Colon (tissue), 2 donors: Measurements from ENCODE around the gene POU5F1.
"Not testable (repeated sequence)": the region's sequence is repeated elsewhere in the genome, so short reads cannot be mapped to it uniquely, and the experiment has no call there.

Experiments used
- FAIRE-seq: peaks from 2 replicates; lab custom pipeline; 2012; peaks lifted over from hg19 to GRCh38; lab: Jason Lieb, UNC
- donor health status: control.
- donor health status: control.

POU5F1 gene

GRCh38 chr6:31165986-31166385 is 4.5 kb downstream of the POU5F1 start:
- no peak for FAIRE-seq

GRCh38 chr6:31165064-31165832 is 5.2 kb downstream of the POU5F1 start:
- FAIRE-seq, result not testable (repeated sequence)

DNA sequence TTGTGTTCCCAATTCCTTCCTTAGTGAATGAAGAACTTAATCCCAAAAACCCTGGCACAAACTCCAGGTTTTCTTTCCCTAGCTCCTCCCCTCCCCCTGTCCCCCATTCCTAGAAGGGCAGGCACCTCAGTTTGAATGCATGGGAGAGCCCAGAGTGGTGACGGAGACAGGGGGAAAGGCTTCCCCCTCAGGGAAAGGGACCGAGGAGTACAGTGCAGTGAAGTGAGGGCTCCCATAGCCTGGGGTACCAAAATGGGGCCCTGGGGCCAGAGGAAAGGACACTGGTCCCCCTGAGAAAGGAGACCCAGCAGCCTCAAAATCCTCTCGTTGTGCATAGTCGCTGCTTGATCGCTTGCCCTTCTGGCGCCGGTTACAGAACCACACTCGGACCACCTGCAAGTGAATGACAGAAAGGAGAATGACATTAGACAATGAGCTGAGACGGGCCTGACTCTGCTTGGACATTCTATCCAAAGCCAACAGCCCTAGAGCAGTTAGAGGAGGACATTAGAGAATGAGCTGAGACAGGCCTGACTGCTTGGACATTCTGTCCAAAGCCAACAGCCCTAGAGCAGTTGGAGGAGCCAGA is 5.9 kb downstream of the POU5F1 start:
- not testable (repeated sequence) for FAIRE-seq

DNA sequence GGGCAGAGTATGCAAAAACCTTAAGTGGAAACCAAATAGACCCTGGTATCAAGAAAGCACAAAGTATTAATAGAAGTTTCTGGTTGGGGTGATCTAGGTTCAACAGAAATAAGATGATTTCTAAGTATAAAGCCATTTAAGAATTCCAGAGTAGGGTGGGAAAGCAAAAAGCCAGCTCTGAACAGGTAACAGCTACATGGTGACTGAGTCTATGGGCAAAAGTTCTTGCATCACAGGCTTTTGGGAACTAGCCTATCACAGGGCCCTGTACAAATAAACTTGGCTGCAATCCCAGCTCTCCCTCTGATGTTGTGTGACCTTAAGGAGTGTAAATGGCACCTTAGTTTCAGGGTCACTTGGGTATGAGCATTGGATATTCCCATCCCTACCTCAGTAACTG is 6.6 kb downstream of the POU5F1 start:
- FAIRE-seq, result no peak

- no peak for FAIRE-seq
Observed at GRCh38 chr6:31162463-31163165, 7.9 kb downstream of the POU5F1 start.

GRCh38 chr6:31161216-31162126 is 9.0 kb downstream of the POU5F1 start:
- FAIRE-seq, result no peak

- FAIRE-seq, result no peak
Observed at GRCh38 chr6:31158863-31159855, 11.3 kb downstream of the POU5F1 start.

GRCh38 chr6:31158140-31158862 is 12.2 kb downstream of the POU5F1 start, which contains the start of gene TCF19:
TSS of gene TCF19 (plus strand) at chr6:31158589. CDS start at chr6:31159470, 881 bp downstream.
- FAIRE-seq, result peak; percentile 5

DNA sequence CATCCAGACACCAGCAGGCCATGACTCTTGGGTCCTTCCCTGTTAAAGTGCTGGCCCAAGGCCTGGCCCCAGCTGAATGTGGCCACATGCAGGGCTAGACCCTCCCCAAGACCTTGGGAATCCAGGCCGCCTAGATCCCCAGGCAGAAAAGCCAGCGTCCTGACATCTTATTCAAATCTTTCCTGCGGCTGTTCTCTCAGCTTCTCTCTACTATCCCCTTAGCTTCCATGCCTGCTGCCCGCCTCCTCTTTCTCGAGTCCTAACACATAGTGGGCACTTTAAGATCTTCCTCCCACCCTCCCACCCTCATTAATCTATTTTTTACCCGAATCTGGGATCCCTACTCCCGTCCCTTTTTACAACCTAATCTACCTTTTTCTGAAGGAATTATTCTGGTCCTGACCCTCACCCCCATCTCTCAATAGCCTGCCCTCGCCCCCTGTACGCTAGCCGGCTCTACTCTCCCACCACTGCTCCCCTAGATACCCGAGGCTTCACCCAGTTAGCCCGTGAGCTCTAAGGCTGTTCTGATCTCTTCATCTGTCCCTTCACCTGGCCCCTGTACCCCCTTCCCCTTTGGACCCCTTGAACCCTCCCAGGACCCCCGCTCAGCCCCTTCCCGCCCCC is 12.9 kb downstream of the POU5F1 start, which contains the start of gene CCHCR1:
Gene CCHCR1, minus strand, starts transcription at position 290 of the 627 bp plus-strand sequence. Its CDS starts 202 bp downstream, at position 88.
- no peak for FAIRE-seq

DNA sequence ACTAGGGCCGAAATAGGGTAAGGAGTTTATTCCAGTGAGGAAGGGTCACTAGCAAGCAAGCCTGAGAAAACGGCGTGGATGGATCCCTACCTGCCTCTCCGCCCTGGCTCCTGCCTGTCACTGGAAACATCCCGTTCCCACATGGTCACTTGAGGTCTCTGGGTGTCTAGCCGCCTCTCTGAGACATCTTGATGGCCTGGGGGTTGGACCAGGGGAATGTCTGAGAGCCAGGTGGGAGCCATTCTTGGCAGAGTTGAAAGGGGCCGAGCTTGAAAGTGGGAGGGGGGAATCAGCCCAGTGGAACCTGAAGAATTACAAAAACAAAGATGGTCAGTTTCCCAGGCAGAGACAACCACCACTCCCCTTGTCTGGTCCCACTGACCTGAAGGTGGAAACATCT is 13.8 kb downstream of the POU5F1 start:
- no peak for FAIRE-seq

DNA sequence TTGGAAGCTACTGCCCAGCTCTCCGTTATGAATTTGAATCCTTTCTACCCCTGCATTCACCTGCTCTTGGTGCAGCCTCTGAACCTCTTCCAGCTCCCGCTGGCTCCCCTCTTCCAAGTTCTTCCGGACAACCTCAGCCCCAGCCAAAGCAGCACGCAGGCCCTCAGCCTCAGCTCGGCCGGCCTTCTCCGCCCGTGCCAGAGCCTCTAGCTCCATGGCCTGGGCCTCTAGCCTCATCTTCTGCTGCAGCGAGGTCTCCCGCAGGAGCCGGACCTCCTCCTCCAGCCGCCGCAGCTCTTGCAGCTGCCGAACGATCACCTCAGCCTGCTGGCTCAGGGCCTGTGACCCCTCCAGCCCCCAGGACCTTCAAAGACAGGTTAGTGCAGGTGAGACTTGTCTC is 16.0 kb downstream of the POU5F1 start:
- FAIRE-seq, result no peak

GRCh38 chr6:31152781-31153180 is 17.7 kb downstream of the POU5F1 start:
- FAIRE-seq, result no peak

- no peak for FAIRE-seq
Observed at GRCh38 chr6:31149827-31150447, 20.5 kb downstream of the POU5F1 start.

- no peak for FAIRE-seq
Observed at GRCh38 chr6:31145386-31145785, 25.1 kb downstream of the POU5F1 start.

GRCh38 chr6:31144970-31145340 is 25.5 kb downstream of the POU5F1 start:
- FAIRE-seq, result no peak

- no peak for FAIRE-seq
Observed at GRCh38 chr6:31144296-31144969, 26.0 kb downstream of the POU5F1 start.

- no peak for FAIRE-seq
Observed at GRCh38 chr6:31143148-31143547, 27.3 kb downstream of the POU5F1 start.

DNA sequence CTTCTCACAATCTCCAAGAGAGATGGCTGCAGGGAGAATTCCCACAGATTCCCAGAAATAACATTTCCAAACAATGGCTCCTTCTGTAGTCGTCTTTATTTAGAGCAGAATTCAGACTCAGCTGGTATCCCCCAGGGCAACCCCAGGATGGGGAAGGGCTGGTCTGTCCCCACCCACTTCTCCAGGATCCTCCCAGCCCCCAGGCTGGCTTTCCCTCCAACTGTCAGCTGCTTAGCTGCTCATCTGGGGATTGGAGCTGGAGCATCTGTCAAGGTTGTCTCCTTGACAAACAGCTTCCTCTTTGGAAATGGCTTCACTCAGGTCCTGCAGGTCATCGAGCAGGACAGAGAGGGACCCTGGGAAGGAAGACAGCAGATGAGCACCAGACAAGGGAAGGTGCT is 28.1 kb downstream of the POU5F1 start:
- no peak for FAIRE-seq
